Measurements from ENCODE around the gene RBM34. TPM values are rescaled to one million over a fixed set of nuclear protein-coding genes. Genes with fewer than 3 reads are reported as not detected.
A peak's percentile ranks its signal among the peaks of the same experiment; 100 is the strongest.

RBM34 gene
- total and polyA plus RNA-seq, 4 donors, result 60.6 to 88.6 (median 73.2) TPM

DNA sequence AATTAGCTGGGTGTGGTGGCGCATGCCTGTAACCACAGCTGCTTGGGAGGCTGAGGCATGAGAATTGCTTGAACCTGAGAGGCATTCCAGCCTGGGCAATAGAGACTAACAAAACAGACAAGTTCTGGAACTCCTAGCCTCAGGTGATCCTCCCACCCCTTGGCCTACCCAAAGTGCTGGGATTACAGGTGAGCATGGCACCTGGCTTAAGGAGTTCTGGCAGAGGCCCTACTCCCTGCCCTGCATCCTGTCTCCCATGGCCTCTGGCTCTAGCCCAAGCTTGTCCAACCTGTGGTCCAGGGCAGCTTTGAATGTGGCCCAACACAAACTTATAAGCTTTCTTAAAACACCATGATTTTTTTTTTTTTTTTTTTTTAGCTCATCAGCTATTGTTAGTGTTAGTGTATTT is 52.9 kb downstream of the RBM34 start:
- 100% methylated on average over 1 of the region's 1 CpG for WGBS (ENCODE audit: insufficient coverage)
- H3K9me3 ChIP-seq (ENCODE audit: control insufficient read depth, insufficient read depth, low read length), result no peaks in the 10 kb centered on the region
- DNase-seq (ENCODE audit: low read depth in 4 of 6, low spot score in 6 of 6), result no peak
- H3K27ac ChIP-seq (ENCODE audit: low read depth, low read length), result no peak overlapping the region
- H3K27me3 ChIP-seq (ENCODE audit: control insufficient read depth, insufficient read depth, low read length), result no peaks in the 10 kb centered on the region
- no peak overlapping the region for H3K4me3 ChIP-seq (ENCODE audit: low read depth, low read length)
- H3K36me3 ChIP-seq (ENCODE audit: control insufficient read depth, insufficient read depth, low read length), result peaks cover 18% of the 10 kb centered on the region
- peaks cover 5% of the 10 kb centered on the region for H3K4me1 ChIP-seq (ENCODE audit: control insufficient read depth, insufficient read depth, low read length)

DNA sequence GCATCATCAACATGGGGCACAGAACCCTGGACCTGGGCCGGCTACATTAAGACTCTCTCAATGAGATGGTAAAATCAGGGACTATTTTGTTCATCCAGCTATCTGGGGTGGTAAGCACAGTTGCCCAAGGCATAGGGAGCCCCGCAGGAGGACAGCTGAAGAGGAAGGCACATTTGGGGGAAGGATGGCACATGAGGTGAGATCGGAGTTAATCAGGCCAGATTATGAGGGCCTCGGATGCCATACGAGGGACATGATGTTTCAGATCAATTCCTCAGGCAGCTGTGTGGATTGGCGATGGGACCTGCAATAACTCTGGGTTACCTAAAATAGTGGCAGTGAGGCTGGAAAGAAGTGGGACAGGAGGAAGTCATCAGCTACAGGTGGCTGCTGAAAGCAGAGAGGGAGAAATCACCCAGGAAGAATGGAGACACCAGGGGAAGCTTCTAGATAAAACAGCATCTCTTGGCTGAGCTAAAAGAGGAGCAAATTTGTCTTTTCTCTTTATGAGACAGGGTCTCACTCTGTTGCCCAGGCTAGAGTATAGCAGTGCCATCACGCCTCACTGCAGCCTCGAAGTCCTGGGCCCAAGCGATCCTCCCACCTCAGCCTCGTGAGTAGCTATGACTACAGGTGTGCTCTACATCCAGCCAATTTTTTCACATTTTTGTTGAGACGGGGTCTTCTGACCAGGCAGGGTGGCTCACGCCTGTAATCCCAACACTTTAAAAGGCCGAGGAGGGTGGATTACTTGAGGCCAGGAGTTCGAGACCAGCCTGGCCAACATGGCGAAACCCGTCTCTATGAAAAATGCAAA is 53.5 kb downstream of the RBM34 start:
- Histone ChIP-seq H3K4me3 (ENCODE audit: low read depth, low read length) (no peak overlapping the region), H3K27me3 (ENCODE audit: control insufficient read depth, insufficient read depth, low read length) (no peaks in the 10 kb centered on the region), H3K9me3 (ENCODE audit: control insufficient read depth, insufficient read depth, low read length) (no peaks in the 10 kb centered on the region), H3K27ac (ENCODE audit: low read depth, low read length) (no peak overlapping the region), H3K36me3 (ENCODE audit: control insufficient read depth, insufficient read depth, low read length) (peaks cover 18% of the 10 kb centered on the region), H3K4me1 (ENCODE audit: control insufficient read depth, insufficient read depth, low read length) (peaks cover 5% of the 10 kb centered on the region)
- DNase-seq (ENCODE audit: low read depth in 4 of 6, low spot score in 6 of 6), result no peak
- 92% methylated on average over 15 of the region's 16 CpGs for WGBS (ENCODE audit: insufficient coverage)

DNA sequence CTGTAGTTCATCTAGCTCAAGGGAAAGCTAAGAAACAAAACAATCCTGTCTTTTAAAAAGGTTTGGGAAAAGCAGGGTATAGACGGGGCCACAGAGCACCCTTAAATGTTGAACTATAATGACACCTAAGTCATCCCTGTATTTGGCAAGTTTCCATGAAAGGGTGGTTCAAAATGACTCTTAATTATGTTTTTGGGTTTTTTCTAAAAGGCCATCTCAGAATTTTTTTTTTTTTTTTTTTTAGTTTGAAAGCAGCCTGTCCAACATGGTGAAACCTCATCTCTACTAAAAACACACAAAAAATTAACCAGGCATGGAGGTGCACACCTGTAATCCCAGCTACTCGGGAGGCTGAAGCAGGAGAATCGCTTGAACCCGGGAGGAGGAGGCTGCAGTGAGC is 54.6 kb downstream of the RBM34 start:
- H3K36me3 ChIP-seq (ENCODE audit: control insufficient read depth, insufficient read depth, low read length), result peaks cover 13% of the 10 kb centered on the region
- WGBS (ENCODE audit: insufficient coverage), result 100% methylated on average over 1 of the region's 4 CpGs
- H3K9me3 ChIP-seq (ENCODE audit: control insufficient read depth, insufficient read depth, low read length), result no peaks in the 10 kb centered on the region

DNA sequence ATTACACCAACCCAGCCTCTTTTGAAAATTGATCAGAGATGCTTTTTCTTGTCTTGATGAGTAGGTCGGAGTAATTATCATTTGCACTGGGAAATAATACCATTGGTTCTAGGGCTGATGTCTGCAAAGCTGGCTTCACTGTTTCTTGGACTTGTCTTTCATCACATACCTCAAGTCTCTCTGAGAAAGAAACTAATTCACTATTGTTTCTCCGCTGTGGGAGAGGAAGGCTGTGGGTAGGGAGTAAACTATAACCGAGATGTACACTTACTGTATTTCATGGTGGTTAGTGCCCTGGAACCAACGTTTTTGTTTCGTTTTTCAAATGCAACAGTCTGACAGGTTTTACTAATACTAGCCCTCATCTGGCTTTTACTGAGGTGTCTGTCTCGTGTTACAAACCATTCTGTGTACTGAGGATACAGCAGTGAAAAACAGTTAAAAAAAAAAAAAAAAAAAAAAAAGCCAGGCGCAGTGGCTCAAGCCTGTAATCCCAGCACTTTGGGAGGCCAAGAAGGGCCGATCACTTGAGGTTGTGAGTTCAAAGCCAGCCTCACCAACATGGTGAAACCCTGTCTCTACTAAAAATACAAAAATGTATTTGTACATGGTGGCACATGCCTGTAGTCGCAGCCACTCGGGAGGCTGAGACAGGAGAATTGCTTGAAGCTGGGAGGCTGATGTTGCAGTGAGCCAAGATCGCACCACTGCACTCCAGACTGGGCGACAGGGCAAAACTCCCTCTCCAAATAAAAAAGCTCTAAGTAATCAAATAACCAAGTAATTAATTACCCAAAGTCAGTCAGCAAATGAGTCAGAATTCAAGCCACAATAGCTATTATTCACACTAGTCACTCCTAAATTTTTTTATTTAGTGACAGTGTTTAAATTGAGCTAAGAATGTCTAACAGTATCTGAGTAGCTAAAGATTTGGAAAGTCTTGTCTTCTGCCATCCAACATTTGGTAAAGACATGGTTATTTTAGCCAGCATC is 55.7 kb downstream of the RBM34 start:
- no peak overlapping the region for H3K4me3 ChIP-seq (ENCODE audit: low read depth, low read length)
- DNase-seq (ENCODE audit: low read depth in 4 of 6, low spot score in 6 of 6), result no peak
- no peaks in the 10 kb centered on the region for H3K9me3 ChIP-seq (ENCODE audit: control insufficient read depth, insufficient read depth, low read length)
- no peaks in the 10 kb centered on the region for H3K27me3 ChIP-seq (ENCODE audit: control insufficient read depth, insufficient read depth, low read length)
- WGBS (ENCODE audit: insufficient coverage), result 83% methylated on average over 2 of the region's 12 CpGs
- H3K36me3 ChIP-seq (ENCODE audit: control insufficient read depth, insufficient read depth, low read length), result peaks cover 13% of the 10 kb centered on the region
- no peak overlapping the region for H3K27ac ChIP-seq (ENCODE audit: low read depth, low read length)
- peaks cover 5% of the 10 kb centered on the region for H3K4me1 ChIP-seq (ENCODE audit: control insufficient read depth, insufficient read depth, low read length)

More for the DNA sequence above, 54.6 kb downstream of the RBM34 start:
- Histone ChIP-seq H3K4me3 (ENCODE audit: low read depth, low read length) (no peak overlapping the region), H3K27me3 (ENCODE audit: control insufficient read depth, insufficient read depth, low read length) (no peaks in the 10 kb centered on the region), H3K4me1 (ENCODE audit: control insufficient read depth, insufficient read depth, low read length) (peaks cover 5% of the 10 kb centered on the region), H3K27ac (ENCODE audit: low read depth, low read length) (no peak overlapping the region)
- no peak for DNase-seq (ENCODE audit: low read depth in 4 of 6, low spot score in 6 of 6)

DNA sequence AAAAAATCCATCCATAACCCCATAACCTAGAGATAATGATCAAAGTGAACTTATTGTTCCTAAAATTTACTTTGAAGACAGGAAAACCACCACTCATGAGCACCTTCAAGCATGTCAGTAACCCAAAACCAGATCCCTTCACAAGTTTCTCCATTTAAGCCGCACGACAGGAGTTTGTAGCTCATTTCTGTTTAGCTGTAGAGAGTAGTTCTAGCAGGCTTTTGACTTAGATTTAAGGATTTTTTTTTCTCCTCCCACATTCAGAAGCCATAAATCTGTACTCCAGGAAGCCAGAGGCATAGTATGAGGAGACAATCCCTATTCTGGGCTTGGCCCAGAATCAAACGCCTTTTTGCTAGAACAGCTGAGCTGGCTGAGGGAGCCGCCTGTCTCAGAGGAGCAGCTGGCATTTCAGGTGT is 58.0 kb downstream of the RBM34 start:
- Histone ChIP-seq H3K27ac (ENCODE audit: low read depth, low read length) (no peak overlapping the region), H3K27me3 (ENCODE audit: control insufficient read depth, insufficient read depth, low read length) (no peaks in the 10 kb centered on the region), H3K4me1 (ENCODE audit: control insufficient read depth, insufficient read depth, low read length) (peaks cover 5% of the 10 kb centered on the region), H3K9me3 (ENCODE audit: control insufficient read depth, insufficient read depth, low read length) (no peaks in the 10 kb centered on the region), H3K4me3 (ENCODE audit: low read depth, low read length) (no peak overlapping the region), H3K36me3 (ENCODE audit: control insufficient read depth, insufficient read depth, low read length) (peaks cover 4% of the 10 kb centered on the region)
- no CpG with 5 or more reads among the region's 4 CpGs for WGBS (ENCODE audit: insufficient coverage)
- DNase-seq (ENCODE audit: low read depth in 4 of 6, low spot score in 6 of 6), result peak in 1 of 6 donors; percentile 42

DNA sequence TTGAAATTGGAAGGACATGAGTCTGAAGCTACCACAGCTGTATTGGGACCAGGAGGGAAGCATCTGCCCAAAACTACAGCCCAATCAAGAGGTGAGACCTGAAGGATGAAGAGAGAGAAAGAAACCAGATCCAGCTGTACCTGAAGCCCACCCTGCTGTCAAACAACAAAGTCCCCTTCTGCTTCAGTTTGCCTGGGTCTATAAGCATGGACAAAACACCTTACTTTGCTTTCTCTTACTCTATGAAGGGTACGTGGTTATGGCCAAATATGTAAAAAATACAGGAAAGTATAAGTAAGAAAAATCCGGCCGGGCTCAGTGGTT is 58.8 kb downstream of the RBM34 start:
- Histone ChIP-seq H3K27me3 (ENCODE audit: control insufficient read depth, insufficient read depth, low read length) (no peaks in the 10 kb centered on the region), H3K4me1 (ENCODE audit: control insufficient read depth, insufficient read depth, low read length) (peaks cover 5% of the 10 kb centered on the region), H3K4me3 (ENCODE audit: low read depth, low read length) (no peak overlapping the region), H3K36me3 (ENCODE audit: control insufficient read depth, insufficient read depth, low read length) (no peaks in the 10 kb centered on the region), H3K27ac (ENCODE audit: low read depth, low read length) (no peak overlapping the region), H3K9me3 (ENCODE audit: control insufficient read depth, insufficient read depth, low read length) (no peaks in the 10 kb centered on the region)
- WGBS (ENCODE audit: insufficient coverage), result 97% methylated on average over 3 of the region's 3 CpGs
- no peak for DNase-seq (ENCODE audit: low read depth in 4 of 6, low spot score in 6 of 6)

DNA sequence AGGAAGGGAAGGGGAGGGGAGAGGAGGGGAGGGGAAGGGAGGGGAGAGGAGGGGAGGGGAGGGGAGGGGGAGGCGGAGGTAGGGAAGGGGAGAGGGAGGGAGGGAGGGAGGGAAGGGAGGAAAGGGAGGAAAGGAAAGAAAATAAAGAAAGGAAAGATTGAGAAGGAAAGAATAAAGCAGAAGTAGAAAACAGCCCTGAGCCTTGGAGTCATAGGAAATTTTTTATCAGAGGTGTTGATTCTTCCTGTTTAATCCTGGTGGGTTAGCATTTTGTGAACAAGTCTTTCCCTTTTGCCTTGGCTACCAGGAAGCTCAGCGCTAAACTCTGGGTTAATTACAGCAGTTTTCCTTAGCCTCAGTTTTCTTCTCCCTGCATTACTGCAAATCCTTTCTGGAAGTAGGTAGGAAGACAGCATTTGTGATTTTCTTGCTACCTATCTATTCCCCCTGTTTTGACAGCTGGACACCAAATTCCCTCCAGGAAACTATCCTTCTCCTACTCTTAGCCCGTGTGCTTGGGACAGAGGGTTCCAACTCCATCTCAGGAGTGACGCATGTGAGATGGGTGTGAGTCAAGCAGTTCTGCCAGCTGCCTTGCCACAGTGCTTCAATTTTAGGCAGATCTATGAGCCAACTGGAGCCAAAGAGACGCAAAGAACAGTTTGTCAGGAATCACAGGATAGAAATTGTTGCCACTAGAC is 59.3 kb downstream of the RBM34 start:
- no peaks in the 10 kb centered on the region for H3K27me3 ChIP-seq (ENCODE audit: control insufficient read depth, insufficient read depth, low read length)
- no peak overlapping the region for H3K4me3 ChIP-seq (ENCODE audit: low read depth, low read length)
- 85% methylated on average over 3 of the region's 5 CpGs for WGBS (ENCODE audit: insufficient coverage)
- no peak for DNase-seq (ENCODE audit: low read depth in 4 of 6, low spot score in 6 of 6)
- peaks cover 5% of the 10 kb centered on the region for H3K4me1 ChIP-seq (ENCODE audit: control insufficient read depth, insufficient read depth, low read length)
- H3K36me3 ChIP-seq (ENCODE audit: control insufficient read depth, insufficient read depth, low read length), result no peaks in the 10 kb centered on the region
- no peaks in the 10 kb centered on the region for H3K9me3 ChIP-seq (ENCODE audit: control insufficient read depth, insufficient read depth, low read length)
- no peak overlapping the region for H3K27ac ChIP-seq (ENCODE audit: low read depth, low read length)

DNA sequence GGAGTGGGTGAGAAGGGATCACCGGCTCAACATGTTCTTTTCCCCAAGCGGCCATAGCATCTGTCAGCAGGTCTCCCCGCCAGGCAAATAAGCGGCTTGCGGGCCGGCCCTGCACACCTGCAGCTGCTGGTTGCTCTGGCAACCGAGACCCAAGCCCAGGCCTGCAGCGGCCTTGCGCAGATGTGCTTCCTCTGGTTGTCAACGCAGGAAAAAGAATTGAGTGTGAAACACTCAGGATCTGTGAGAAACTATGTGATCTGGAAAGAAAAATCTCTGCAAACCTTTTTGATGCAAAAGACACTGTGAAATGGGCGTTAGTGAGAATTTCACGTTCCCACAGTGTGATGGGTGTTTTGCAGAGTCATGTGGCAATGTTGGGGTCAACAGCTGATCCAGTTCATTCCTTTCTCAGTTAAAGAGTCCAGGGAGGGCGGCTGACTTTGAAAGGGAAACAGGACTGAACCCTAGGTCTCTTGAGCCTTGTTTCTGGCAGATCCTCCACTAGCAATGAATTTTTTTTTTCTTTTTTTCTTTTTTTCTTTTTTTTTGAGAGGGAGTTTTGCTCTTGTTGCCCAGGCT is 60.8 kb downstream of the RBM34 start:
- H3K27me3 ChIP-seq (ENCODE audit: control insufficient read depth, insufficient read depth, low read length), result no peaks in the 10 kb centered on the region
- H3K36me3 ChIP-seq (ENCODE audit: control insufficient read depth, insufficient read depth, low read length), result no peaks in the 10 kb centered on the region
- 40% methylated on average over 12 of the region's 13 CpGs for WGBS (ENCODE audit: insufficient coverage)
- H3K9me3 ChIP-seq (ENCODE audit: control insufficient read depth, insufficient read depth, low read length), result no peaks in the 10 kb centered on the region
- H3K4me1 ChIP-seq (ENCODE audit: control insufficient read depth, insufficient read depth, low read length), result peaks cover 5% of the 10 kb centered on the region
- DNase-seq (ENCODE audit: low read depth in 4 of 6, low spot score in 6 of 6), result no peak
- no peak overlapping the region for H3K4me3 ChIP-seq (ENCODE audit: low read depth, low read length)
- H3K27ac ChIP-seq (ENCODE audit: low read depth, low read length), result no peak overlapping the region

DNA sequence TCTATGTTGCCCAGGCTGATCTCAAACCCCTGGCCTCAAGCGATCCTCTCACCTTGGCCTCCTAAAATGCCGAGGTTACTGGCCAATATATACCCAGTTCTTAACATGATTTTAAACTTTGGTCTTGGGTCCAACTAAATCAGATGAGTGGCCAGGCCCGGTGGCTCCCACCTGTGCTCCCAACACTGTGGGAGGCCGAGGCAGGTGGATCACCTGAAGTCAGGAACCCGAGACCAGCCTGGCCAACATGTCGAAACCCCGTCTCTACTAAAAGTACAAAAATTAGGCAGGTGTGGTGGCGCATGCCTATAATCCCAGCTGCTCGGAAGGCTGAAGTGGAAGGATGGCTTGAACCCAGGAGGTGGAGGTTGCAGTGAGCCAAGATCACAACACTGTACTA is 62.1 kb downstream of the RBM34 start:
- DNase-seq (ENCODE audit: low read depth in 4 of 6, low spot score in 6 of 6), result no peak
- H3K36me3 ChIP-seq (ENCODE audit: control insufficient read depth, insufficient read depth, low read length), result no peaks in the 10 kb centered on the region
- H3K4me3 ChIP-seq (ENCODE audit: low read depth, low read length), result no peak overlapping the region
- no peak overlapping the region for H3K27ac ChIP-seq (ENCODE audit: low read depth, low read length)
- 100% methylated on average over 2 of the region's 9 CpGs for WGBS (ENCODE audit: insufficient coverage)
- H3K27me3 ChIP-seq (ENCODE audit: control insufficient read depth, insufficient read depth, low read length), result no peaks in the 10 kb centered on the region
- H3K9me3 ChIP-seq (ENCODE audit: control insufficient read depth, insufficient read depth, low read length), result no peaks in the 10 kb centered on the region
- peaks cover 2% of the 10 kb centered on the region for H3K4me1 ChIP-seq (ENCODE audit: control insufficient read depth, insufficient read depth, low read length)
